B cell (primary cell): Measurements from ENCODE around the gene DEFB131B.

ENCODE experiments used
- EZH2 ChIP-seq: IDR thresholded peaks from 2 replicates; pipeline ENCODE4 v1.6.1; 2012; ENCODE audit warnings: borderline replicate concordance, low read depth, mild to moderate bottlenecking, moderate library complexity, low read length; ENCODE audit not compliant: insufficient read depth, poor library complexity, severe bottlenecking
- TF ChIP-seq, protein P1 (sequence below): fragments of 200-600 bp; IDR thresholded peaks from one replicate; pipeline ENCODE4 v1.8.0; 2022; ENCODE audit warnings: antibody characterized with exemption, mild to moderate bottlenecking

GRCh38 chr11:71933141-71933933, 55.1 kb downstream of the DEFB131B start:
- TF ChIP-seq, protein P1, sequence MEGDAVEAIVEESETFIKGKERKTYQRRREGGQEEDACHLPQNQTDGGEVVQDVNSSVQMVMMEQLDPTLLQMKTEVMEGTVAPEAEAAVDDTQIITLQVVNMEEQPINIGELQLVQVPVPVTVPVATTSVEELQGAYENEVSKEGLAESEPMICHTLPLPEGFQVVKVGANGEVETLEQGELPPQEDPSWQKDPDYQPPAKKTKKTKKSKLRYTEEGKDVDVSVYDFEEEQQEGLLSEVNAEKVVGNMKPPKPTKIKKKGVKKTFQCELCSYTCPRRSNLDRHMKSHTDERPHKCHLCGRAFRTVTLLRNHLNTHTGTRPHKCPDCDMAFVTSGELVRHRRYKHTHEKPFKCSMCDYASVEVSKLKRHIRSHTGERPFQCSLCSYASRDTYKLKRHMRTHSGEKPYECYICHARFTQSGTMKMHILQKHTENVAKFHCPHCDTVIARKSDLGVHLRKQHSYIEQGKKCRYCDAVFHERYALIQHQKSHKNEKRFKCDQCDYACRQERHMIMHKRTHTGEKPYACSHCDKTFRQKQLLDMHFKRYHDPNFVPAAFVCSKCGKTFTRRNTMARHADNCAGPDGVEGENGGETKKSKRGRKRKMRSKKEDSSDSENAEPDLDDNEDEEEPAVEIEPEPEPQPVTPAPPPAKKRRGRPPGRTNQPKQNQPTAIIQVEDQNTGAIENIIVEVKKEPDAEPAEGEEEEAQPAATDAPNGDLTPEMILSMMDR, result no peak
- TF ChIP-seq EZH2, result no peak
